Smooth muscle cell (in vitro differentiated cells): ENCODE data around the gene KLF15. TPM values are rescaled to one million over a fixed set of nuclear protein-coding genes. Genes with fewer than 3 reads are reported as not detected.

Source experiments
- DNase-seq: peaks from one replicate; lab custom pipeline; 2025; ENCODE audit not compliant: unreplicated experiment; lab: John Stamatoyannopoulos, UW
- H2AFZ ChIP-seq: fragments of 200-600 bp; sonication (generic); 2 replicates; pipeline ENCODE4 v1.6.0; 2016; ENCODE audit warnings: antibody characterized with exemption, low read depth, mild to moderate bottlenecking
- H3F3A ChIP-seq: fragments of 200-600 bp; sonication (generic); 2 replicates; pipeline ENCODE4 v1.6.0; 2017; ENCODE audit warnings: antibody characterized with exemption, low read depth
- H3K27ac ChIP-seq: fragments of 200-600 bp; sonication (generic); 2 replicates; pipeline ENCODE4 v1.5.1; 2016; ENCODE audit warnings: low read depth, mild to moderate bottlenecking
- H3K27me3 ChIP-seq: fragments of 200-600 bp; sonication (generic); 2 replicates; pipeline ENCODE4 v1.6.1; 2016; ENCODE audit warnings: low read depth, mild to moderate bottlenecking
- H3K36me3 ChIP-seq: fragments of 200-600 bp; sonication (generic); 2 replicates; pipeline ENCODE4 v1.5.1; 2016; ENCODE audit warnings: low read depth
- H3K4me1 ChIP-seq: fragments of 200-600 bp; sonication (generic); 2 replicates; pipeline ENCODE4 v1.5.1; 2016; ENCODE audit warnings: low read depth
- H3K4me2 ChIP-seq: fragments of 200-600 bp; sonication (generic); 2 replicates; pipeline ENCODE4 v1.6.0; 2016; ENCODE audit warnings: mild to moderate bottlenecking
- H3K4me3 ChIP-seq: fragments of 200-600 bp; sonication (generic); 2 replicates; pipeline ENCODE4 v1.5.1; 2016; ENCODE audit warnings: mild to moderate bottlenecking
- H3K79me2 ChIP-seq: fragments of 200-600 bp; sonication (generic); 2 replicates; pipeline ENCODE4 v1.6.0; 2016; ENCODE audit warnings: low read depth, mild to moderate bottlenecking
- H3K9ac ChIP-seq: fragments of 200-600 bp; sonication (generic); 2 replicates; pipeline ENCODE4 v1.6.0; 2016; ENCODE audit warnings: low read depth
- H3K9me3 ChIP-seq: fragments of 200-600 bp; sonication (generic); replicated peaks from 2 replicates; pipeline ENCODE4 v1.5.1; 2016; ENCODE audit warnings: low read depth
- H4K20me1 ChIP-seq: fragments of 200-600 bp; sonication (generic); 2 replicates; pipeline ENCODE4 v1.6.0; 2016; ENCODE audit warnings: low read depth
- CTCF ChIP-seq: fragments of 200-600 bp; sonication (generic); IDR thresholded peaks from 2 replicates; pipeline ENCODE4 v1.5.1; 2017; ENCODE audit warnings: borderline replicate concordance, mild to moderate bottlenecking, antibody characterized with exemption; ENCODE audit not compliant: insufficient read depth, poor library complexity, severe bottlenecking
- WGBS: methylation state at CpG from one replicate; pipeline ENCODE4 v1.1.7; 2016; ENCODE audit warnings: low lambda C conversion rate; 5-methylcytosine and 5-hydroxymethylcytosine counted together
- polyA plus RNA-seq: library from polyadenylated mRNA; unstranded; fragments of >200 nt; fragmentation: Nextera tagmentation; extraction: Ambion mirVana; gene quantifications from 2 replicates; pipeline ENCODE4 v1.2.1, GENCODE V29; 2016
- total RNA-seq: library from RNA; depleted of rRNA; stranded (reverse); fragments of >200 nt; gene quantifications from 2 replicates; pipeline ENCODE4 v1.2.3, GENCODE V29; 2014

Gene KLF15
- total and polyA plus RNA-seq, 2 experiments from 2014 or later, result not detected

- peaks cover under 1% of the 10 kb centered on the region for H3K27me3 ChIP-seq
- H3F3A ChIP-seq, result no peaks in the 10 kb centered on the region
- no peak for TF ChIP-seq CTCF
- no peaks in the 10 kb centered on the region for H3K4me1 ChIP-seq
- no peak overlapping the region for H3K27ac ChIP-seq
- no peak for DNase-seq
- H3K4me2 ChIP-seq, result no peak overlapping the region
- no peaks in the 10 kb centered on the region for H3K36me3 ChIP-seq
- no peak overlapping the region for H3K4me3 ChIP-seq
- H3K9ac ChIP-seq, result no peak overlapping the region
- no peaks in the 10 kb centered on the region for H4K20me1 ChIP-seq
- no peaks in the 10 kb centered on the region for H3K9me3 ChIP-seq
- WGBS, result 93% methylated on average over 11 of the region's 11 CpGs
- H2AFZ ChIP-seq, result no peak overlapping the region
- H3K79me2 ChIP-seq, result no peaks in the 10 kb centered on the region
Measured at GRCh38 chr3:126365351-126366277, 8.4 kb upstream of the KLF15 start.

GRCh38 chr3:126364731-126365301, 7.6 kb upstream of the KLF15 start:
- WGBS, result 77% methylated on average over 5 of the region's 5 CpGs
- no peak overlapping the region for H3K9ac ChIP-seq
- no peaks in the 10 kb centered on the region for H3K36me3 ChIP-seq
- H3K79me2 ChIP-seq, result no peaks in the 10 kb centered on the region
- no peaks in the 10 kb centered on the region for H3K4me1 ChIP-seq
- no peaks in the 10 kb centered on the region for H3F3A ChIP-seq
- TF ChIP-seq CTCF, result no peak
- no peak overlapping the region for H2AFZ ChIP-seq
- H3K27ac ChIP-seq, result no peak overlapping the region
- H3K4me3 ChIP-seq, result no peak overlapping the region
- no peak overlapping the region for H3K4me2 ChIP-seq
- H4K20me1 ChIP-seq, result no peaks in the 10 kb centered on the region
- H3K27me3 ChIP-seq, result peaks cover 8% of the 10 kb centered on the region
- no peaks in the 10 kb centered on the region for H3K9me3 ChIP-seq
- no peak for DNase-seq

- TF ChIP-seq CTCF, result no peak
- Histone ChIP-seq H3K9me3 (no peaks in the 10 kb centered on the region), H3F3A (no peaks in the 10 kb centered on the region), H3K4me2 (no peak overlapping the region), H3K27me3 (peaks cover 15% of the 10 kb centered on the region), H3K36me3 (no peaks in the 10 kb centered on the region), H3K4me1 (no peaks in the 10 kb centered on the region), H4K20me1 (no peaks in the 10 kb centered on the region), H3K4me3 (no peak overlapping the region), H3K79me2 (no peaks in the 10 kb centered on the region), H3K27ac (no peak overlapping the region), H2AFZ (no peak overlapping the region), H3K9ac (no peak overlapping the region)
- DNase-seq, result no peak
- 93% methylated on average over 9 of the region's 9 CpGs for WGBS
Measured at GRCh38 chr3:126364130-126364695, 7.0 kb upstream of the KLF15 start.
